Cerebellar cortex (tissue), 1 donor: ENCODE measurements around the gene MRPS10.
A peak's percentile ranks its signal among the peaks of the same experiment; 100 is the strongest.
"Not testable (repeated sequence)": the region's sequence is repeated elsewhere in the genome, so short reads cannot be mapped to it uniquely, and the experiment has no call there.

Source experiments
- DNase-seq: peaks from one replicate; pipeline ENCODE4 v3.0.0-alpha.2; 2015; ENCODE audit warnings: low spot score

MRPS10 gene

DNA sequence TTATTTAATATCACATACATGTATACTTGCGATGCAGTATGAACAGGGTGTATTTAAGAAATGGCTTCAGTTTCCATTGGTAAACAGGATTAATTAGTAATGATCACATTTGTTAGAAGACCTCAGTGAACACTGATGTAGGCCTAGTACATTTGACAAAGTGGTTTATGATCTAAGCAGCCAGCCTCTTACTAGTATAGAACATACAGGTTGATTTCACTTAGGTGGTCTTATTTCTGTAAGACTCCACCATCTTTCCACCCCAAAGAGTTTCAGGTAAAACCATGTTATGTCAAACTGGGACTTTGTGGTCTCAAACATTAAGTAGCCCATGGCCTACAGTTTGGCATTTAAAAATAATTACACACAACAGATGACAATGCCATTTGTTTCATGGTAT, 20.2 kb upstream of the MRPS10 start:
- DNase-seq = no peak

DNA sequence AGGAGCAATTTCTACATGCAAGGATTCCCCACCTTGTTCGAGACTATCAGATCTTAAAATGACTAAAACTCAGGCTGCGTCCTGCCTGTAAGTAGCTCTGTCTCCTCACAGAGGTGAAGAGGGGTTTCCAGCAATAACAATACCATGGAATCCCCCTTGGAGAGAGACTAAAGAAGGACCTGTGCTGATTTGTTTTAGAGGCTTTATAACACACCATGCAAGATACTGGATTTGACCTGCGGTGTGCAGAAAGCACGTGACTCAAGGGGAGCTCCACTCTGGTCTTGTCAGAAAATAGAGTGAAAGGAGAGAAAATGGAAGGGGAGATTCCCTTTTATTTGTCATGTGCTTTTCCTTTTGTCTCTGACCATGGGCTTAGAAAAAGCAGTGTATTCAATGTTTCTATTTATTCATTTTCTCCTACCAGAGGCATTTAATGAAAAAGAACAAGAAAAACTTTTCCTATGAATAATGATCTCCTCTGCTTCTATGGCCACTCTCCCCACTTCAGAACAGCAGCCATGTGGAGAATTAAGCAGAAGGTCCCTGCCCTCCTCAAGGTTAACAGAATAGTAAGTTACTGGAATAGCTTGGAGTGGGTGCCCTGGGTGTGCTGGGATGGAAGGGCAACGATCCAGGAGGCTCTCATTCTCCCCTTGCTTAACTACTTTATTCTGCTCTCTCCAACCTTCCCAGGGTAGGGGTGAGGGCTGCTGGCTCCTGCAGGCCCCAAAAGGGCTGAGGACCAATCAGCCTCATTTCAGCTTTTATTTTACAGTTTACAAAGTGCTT, 19.2 kb upstream of the MRPS10 start:
- DNase-seq = no peak

DNA sequence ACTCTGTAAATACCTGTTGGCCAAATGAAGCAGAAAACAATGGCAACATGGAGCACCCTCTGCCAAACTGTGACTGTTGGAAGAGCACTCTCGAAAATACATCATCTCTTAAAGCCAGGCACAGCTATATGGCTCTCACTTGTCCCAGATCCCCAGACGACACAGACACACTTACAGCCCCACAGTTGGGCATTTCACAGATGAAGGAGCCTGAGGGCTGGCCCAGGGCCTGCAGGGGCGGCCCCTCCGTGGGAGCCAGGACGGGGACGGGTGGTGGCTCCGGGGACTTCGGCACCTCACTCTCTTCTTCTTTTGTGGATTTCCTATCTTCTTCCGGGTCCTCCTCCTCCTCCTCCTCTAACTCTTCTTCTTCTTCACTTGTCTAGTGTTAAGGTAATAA, 18.4 kb upstream of the MRPS10 start:
- DNase-seq = no peak

DNA sequence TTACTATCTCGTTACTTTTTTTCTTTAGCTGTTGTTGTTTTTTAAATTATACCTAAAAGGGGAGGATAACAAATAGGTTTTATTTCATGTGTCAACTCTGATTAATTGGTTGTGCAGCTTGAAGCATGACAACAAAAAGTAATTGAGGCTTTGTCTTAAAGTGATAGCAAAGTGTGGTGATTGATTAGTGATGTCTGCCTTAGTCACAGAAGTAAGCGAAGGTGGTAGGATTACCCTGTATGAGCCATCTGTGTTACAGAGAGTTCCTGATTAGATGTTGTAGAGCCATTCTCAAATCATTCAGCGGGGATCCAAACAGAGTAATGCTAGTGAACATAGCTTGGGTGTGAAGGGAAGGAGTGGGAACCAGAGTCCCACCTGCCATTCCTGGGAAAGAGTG, 14.4 kb upstream of the MRPS10 start:
- DNase-seq = no peak

DNA sequence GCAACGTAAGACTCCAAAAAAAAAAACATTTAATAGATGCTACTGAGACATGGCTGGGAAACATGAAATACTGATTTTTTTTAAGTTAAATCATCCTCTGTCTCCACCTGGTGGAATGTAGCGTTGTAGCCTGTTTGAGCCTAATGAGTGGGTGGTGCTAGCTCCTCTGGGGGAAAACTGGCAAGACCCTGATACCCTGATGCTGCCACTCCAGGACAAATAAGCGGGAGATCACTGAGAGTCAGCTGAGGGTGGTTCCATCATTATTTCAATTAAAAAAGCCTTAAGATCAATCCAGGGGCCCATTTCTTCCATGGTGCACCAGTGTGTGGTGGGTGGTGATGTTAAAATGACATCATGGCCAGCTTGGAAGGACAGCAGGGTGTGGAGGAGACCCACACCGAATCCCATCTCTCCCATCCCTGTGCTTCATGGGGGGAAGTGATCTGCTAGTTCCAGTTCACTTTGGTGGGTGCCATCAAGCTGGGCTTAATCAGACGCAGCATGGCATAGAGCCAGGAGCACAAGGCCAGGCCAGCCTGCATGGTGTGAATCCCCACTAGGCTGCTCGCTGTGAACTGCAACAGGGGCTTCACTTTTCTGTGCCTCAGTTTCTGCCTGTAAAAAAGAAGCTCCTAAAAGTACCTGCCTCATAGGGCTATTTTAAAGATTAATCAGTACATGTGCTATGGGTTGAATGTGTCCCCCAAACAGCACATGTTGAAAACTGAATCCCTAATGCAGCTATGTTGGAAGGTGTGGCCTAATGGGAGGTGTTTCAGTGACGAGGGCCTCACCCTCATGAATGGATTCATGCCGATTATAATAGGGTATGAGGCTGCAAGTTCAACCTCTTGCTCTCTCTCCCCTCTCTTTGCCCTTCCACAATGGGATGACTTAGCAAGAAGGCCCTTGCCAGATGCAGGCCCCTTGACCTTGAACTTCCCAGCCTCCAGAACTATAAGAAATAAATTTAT, 13.0 kb upstream of the MRPS10 start:
- peak; percentile 11 for DNase-seq

DNA sequence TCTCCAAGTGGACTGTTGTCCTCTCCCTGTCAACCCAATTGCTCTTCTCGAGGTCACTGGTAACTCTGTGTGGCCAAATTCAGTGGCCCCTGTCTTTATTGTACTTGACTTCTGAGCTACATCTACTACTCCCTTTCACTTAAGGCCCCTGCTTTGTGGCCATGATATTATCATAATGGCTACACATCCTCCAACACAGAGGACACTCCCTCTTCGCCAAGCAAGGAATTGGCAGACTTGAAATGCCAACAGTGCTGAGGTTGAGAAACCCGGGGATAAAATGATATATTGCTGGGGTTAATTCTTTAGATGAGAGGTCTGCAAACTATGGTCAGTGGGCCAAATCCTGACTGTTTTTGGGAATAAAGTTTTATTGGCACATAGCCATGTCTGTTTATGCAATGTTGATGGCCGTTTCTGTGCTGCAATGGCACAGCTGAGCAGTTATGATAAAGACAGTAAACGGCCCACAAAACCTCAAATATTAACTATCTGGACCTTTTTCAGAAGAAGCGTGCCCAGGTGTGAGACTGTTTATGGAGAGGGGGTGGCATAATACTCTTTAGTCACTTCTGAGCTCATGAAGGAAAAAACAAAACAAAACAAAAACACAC, 12.0 kb upstream of the MRPS10 start:
- no peak for DNase-seq

DNA sequence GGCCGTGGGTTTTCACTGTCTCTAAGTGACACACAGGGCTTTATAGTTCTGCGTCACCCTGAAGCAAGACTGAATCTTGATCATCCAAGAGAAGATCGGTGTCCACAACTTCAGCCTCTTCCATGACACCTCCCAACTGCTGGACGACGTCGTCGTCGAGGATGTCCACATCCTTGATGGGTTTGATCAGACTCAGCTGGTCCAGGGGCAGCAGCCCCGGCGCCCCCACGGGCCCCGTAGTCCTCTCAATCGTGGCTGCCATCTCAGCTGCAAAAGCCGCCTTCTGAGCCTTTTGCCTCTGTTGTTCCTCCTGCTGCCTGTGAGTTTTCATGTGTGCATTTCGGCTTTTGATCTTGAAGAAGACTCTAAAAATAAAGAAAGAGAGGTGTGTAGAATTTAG, 10.6 kb upstream of the MRPS10 start:
- no peak for DNase-seq

DNA sequence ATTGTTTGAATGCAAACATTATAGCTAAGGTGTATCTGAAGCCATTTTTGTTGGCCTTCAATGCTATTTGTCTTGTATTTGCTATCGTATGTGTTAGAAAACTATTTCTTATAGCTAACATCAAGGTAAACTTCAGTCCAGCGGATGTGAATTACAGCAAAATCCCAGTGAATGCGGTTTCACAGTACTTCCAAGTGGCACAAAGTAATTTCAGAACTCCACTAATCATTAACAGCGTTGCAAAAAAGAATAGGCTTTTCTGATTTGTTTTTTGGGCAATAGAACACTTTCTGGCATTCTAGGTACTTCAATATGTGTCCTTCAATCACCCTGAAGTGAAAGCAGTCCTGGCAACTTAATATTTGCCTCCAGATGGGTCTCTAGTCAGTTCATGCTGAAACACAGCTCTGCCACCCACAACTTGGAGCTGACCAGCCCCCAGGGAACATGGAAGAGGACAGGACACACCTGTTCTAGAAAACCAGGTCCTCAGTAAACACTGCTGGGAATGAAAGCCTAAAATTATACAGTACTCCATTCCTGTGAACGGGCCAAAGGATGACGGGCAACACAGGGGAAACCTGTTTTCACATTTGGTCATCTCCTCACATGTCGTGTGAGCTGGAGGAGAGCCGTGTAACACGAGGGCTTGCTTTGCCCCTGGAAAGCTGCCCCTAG, 9.7 kb upstream of the MRPS10 start:
- DNase-seq = no peak

DNA sequence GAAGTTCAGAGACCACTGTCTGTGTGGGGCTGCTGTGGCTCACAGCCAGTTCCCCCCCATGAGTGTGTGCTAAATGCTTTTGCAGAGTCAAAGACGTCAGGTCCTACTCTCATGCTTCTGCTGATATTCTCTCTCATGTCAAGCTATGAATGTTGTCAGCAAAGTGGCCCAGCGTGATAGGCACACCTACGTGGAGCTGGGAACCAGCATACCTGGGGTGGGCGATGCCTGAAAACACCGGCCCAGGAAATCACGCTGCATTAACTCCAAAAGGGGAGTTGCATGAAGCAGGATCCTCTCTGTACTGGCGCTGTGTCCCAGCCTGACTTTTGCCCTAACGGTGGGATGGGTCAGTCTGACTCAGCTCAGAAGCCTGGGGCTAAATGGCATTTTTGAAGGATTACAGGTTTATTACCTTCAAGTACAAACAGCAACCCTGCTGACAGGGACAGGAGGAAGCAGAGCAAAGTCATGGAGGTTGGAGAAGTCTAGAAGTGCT, 9.0 kb upstream of the MRPS10 start:
- peak; percentile 16 for DNase-seq

DNA sequence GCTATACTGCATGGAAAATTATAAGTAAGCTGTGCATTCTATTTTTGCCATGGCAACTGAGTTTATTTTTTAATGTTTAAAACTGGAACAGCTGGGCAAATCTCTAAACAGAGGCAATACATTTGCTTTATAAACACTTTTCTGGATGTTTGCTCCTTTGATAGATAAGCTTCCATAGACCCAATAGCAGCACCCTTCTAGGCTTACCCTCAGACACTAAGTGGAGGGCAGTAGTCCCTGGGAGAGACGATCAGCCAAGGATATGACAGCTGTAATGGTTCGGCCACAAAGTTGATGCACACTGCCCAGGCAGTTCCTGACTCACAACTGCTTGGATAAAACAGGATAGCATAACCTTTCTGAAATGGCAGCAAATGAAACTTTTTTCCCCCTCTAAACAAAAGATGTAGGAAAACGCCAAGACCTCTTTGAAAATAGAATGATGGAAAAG, 8.5 kb upstream of the MRPS10 start:
- no peak for DNase-seq

DNA sequence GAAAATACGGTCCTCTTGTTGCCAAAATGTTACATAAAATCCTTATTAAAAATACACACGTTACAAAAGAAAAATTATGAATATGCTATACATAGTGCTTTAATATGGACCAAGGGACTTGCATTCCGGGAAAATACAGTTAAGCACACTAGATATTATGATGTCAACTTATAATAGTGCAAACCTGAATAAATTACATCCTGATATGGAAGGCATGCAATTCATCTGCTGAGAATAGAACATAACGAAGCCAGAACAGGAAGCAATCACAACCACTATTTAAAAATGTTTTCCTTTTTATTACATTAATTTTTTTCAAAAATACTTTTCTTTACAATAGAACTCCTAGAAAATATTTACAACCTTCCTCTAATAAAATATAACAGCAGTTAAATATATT, 7.8 kb upstream of the MRPS10 start:
- no peak for DNase-seq

DNA sequence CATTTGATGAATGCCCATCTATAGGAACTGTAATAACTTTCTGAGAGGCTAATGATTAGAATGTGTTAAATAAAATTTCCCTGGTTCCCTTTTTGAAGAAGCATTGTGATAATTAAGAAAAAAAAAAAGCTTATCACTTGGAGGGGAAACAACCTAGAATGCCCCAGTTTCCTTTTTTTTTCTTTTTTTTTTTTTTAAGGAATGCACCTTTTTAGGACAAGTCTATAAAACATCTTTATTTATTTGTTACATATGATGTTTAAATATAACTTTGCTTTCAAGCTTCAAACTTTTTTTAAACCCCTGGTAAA, 7.3 kb upstream of the MRPS10 start:
- DNase-seq = no peak

DNA sequence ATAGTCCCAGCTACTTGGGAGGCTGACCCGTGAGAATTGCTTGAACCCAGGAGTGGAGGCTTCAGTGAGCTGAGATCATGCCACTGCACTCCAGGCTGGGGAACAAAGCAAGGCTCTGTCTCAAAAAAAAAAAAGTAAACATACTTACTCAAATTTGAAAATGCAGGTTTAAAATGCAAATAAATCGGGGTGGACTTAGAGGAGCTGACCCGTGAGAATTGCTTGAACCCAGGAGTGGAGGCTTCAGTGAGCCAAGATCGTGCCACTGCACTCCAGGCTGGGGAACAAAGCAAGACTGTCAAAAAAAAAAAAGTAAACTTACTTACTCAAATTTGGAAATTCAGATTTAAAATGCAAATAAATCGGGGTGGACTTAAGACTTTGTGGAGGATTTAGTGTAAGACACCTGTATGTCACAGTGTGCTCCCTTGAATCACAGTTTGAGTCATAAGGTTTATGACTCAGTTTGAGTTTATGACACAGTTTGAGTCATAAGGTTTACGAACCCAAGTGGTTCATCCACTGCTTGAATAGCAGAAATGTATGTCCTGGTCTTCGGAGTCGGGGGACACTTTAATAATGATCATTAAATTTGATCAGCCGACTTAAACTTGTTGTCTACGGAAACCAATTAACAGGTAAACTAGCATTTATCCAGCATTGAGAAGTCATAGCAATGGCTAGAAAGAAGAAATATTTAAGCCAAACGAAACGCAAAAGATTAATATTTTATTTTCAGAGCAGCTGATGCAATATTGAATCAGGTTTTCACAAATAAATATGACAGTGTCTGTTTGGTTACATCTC, 6.8 kb upstream of the MRPS10 start:
- DNase-seq = no peak

DNA sequence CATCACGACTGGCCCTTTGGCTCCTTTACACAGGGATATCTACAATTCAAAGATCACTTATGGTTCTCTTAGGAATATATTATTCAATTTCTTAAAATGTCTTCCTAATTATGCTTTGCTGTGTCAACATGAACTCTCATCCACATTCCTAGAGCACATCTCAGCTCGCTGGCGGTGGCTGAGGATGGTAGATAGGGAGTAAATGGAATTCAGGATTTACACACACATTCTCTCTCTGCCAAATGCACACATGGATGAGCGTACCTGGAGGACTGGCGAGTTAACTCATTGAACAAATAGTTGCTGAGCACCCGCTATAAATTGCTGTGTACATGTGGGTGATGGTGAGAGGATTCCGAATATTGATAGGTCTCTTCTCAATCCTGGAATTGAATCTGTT, 4.8 kb upstream of the MRPS10 start:
- no peak for DNase-seq

DNA sequence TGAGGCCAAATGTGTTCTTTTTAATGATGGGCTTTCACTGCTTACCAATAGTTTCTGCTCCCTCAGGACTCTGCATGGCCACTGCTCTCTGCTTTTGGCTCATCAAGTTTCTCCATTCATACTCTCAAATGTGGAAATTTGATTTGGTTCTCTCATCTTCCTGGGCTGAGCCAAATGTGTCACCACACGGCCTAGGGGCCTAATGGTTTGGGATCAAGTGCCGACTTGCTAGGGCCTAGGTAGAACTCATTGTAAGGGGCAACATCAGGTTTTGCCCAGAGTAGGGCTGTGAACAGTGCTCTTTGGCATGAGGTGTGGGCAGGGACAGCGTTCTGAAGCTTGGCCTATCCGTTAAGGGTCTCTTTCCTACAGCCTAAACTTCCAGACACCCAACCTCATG, 3.9 kb upstream of the MRPS10 start:
- no peak for DNase-seq

DNA sequence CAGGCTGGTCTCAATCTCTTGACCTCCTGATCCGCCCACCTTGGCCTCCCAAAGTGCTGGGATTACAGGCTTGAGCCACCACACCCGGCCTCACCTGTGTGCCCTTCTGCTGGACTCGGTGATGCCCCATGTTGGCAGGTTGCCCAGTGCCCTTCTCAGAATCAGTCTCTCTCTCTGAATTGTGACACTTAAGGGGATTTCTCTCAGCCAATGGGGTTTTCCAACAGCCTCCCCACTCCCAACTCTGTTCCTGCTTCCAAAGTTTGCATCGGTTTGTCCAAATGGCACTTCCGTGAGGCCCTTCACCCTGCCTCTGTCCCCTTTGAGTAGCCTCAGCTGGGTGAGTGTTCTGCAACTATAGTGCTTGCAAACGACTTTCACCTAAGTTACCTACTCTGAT, 3.1 kb upstream of the MRPS10 start:
- no peak for DNase-seq

DNA sequence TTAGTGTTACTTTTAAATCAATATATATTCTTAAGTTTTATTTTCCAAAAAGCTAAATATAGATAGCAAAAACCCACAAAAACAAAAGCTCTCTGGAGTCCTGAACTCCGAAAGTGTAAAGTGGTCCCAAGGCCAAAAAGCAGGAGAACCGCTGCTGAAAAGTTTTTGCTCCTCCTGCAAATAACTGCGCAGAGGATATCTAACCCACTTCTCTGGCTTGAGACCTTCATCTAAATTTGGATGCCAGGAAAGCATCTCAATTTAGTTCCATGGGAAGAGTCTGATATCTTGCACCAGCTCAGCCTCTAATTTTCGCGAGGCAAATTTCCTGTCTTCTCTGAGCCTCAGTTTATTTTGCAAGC, 523 bp downstream of the MRPS10 start:
- no peak for DNase-seq

DNA sequence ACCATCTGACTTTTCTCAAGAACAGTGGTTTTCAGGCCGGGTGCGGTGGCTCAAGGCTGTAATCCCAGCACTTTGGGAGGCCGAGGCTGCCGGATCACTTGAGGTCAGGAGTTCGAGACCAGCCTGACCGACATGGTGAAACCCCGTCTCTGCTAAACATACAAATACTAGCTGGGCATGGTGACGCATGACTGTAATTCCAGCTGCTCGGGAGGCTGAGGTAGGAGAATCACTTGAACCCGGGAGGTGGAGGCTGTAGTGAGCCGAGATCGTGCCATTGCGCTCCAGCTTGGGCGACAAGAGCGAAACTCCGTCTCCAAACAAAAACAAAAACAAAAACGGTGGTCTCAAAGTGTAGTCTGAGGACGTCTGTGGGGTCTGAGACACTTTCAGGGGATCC, 1.2 kb downstream of the MRPS10 start:
- not testable (repeated sequence) for DNase-seq

DNA sequence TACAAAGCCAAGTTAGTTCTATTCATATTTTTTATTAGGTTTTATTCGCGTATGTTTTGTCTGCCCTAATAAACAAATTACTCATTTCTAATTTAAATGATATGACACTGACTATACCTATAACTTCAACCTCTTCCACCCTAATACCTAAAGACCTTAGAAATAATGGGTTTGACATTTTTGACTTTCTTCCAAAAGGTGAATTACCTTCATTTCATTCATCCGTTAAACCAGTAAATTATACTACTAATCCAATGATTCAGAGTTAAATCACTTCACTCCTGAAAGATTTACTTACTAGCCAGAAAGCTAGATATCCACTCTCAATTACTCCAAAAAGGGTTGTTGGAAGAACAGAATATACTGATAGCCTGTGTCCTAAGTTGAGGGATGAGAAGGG, 5.2 kb downstream of the MRPS10 start:
- no peak for DNase-seq

DNA sequence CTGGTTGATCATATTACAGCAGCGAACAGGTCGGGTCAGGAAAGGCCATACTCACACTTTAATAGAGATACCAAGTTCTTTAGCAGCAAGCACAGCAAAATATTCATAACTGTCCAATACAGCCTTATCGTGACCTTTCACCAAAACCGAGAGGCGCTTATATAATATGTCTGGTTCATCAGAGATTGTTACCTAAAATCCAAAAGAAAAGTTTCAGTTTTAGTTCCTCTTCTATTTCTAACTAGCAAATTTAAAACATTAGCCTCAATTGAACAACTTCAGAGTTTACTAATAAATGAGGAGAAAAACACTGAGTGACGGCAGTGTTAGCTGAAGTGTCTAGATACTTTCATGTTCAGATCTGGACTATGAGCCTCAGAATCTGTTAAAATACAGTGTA, 5.9 kb downstream of the MRPS10 start:
- DNase-seq = no peak

DNA sequence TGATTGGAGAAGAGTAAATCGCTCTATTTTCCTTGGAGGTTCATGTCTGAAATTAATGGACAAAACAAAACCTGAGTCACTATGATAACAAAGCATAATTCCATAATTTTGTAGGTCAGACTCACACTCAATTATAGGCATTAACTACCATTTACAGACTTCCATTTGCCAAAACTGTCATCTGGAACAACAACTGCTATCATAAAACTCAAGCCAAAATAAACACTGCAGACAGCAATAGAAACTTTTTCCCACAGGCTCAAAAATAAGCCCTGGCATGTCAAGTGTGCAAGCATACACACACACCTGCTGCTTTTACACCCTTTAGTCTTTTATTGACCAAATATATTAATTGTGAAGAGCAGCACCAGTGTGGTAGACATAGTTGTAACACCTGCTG, 7.1 kb downstream of the MRPS10 start:
- no peak for DNase-seq
